ENCODE results near the gene GAA. TPM values are rescaled to one million over a fixed set of nuclear protein-coding genes. Genes with fewer than 3 reads are reported as not detected.

The GAA gene
- total RNA-seq, 1 experiment from 2014 or later: 7.5 TPM

- no peaks in the 10 kb centered on the region for H3K27me3 ChIP-seq (replicated peaks; ENCODE audit: insufficient read depth, low read depth, low read length, poor library complexity)
- no peak for DNase-seq (ENCODE audit: low spot score)
- TF ChIP-seq CTCF (conservative IDR thresholded peaks at IDR 0.05; ENCODE audit: low read depth, low read length) (no peak), EZH2 (IDR thresholded peaks at IDR 0.05; ENCODE audit: borderline replicate concordance, low read depth, low read length, poor library complexity, severe bottlenecking) (no peak)
- H3K9me3 ChIP-seq (ENCODE audit: low read depth, low read length, poor library complexity, severe bottlenecking): no peaks in the 10 kb centered on the region
- intact Hi-C loops (cut with micrococcal nuclease; ENCODE audit: unreplicated experiment): no loop called here
- H3K36me3 ChIP-seq (ENCODE audit: insufficient read depth, low read length, poor library complexity, severe bottlenecking): peaks cover 41% of the 10 kb centered on the region
- CTCF ChIA-PET: interaction anchor here (0.6 to 1.3 kb wide), 2 partner anchors 44 to 269 kb away, joined by 3 read pairs; partner anchors contain the start of gene GAA
- peaks cover 12% of the 10 kb centered on the region for H3K4me1 ChIP-seq (ENCODE audit: insufficient read depth, low read length, poor library complexity, severe bottlenecking)
- POLR2A ChIA-PET (ENCODE audit: low non-redundant PET): interaction anchor here (0.6 to 0.7 kb wide), 2 partner anchors 10 to 29 kb away, joined by 4 read pairs; no protein-coding TSS in a partner anchor
- BruUV-seq (replicated peaks): TSS peak; percentile 61
- H3K27ac ChIP-seq (ENCODE audit: low read depth, low read length, poor library complexity, severe bottlenecking): peak overlapping the region; percentile 92
- H3K4me3 ChIP-seq (ENCODE audit: low read depth, low read length, poor library complexity, severe bottlenecking): peak overlapping the region; percentile 94
Measured at GRCh38 chr17:80145076-80146075, 44.0 kb downstream of the GAA start.

- ChIA-PET CTCF (interaction anchor here (1.3 kb wide), 1 partner anchor 45 kb away, joined by 3 read pairs; the partner anchor contains the start of gene GAA), POLR2A (ENCODE audit: low non-redundant PET) (interaction anchor here (0.6 kb wide), 1 partner anchor 11 kb away, joined by 4 read pairs; no protein-coding TSS in a partner anchor)
- TF ChIP-seq CTCF (conservative IDR thresholded peaks at IDR 0.05; ENCODE audit: low read depth, low read length): no peak
- DNase-seq (ENCODE audit: low spot score): peak; percentile 33
- peak overlapping the region; percentile 94 for H3K4me3 ChIP-seq (ENCODE audit: low read depth, low read length, poor library complexity, severe bottlenecking)
- BruUV-seq (replicated peaks): no TSS peak
- no peaks in the 10 kb centered on the region for H3K9me3 ChIP-seq (ENCODE audit: low read depth, low read length, poor library complexity, severe bottlenecking)
- peaks cover 12% of the 10 kb centered on the region for H3K4me1 ChIP-seq (ENCODE audit: insufficient read depth, low read length, poor library complexity, severe bottlenecking)
- intact Hi-C loops (cut with micrococcal nuclease; ENCODE audit: unreplicated experiment): no loop called here
- H3K36me3 ChIP-seq (ENCODE audit: insufficient read depth, low read length, poor library complexity, severe bottlenecking): peaks cover 31% of the 10 kb centered on the region
- H3K27me3 ChIP-seq (replicated peaks; ENCODE audit: insufficient read depth, low read depth, low read length, poor library complexity): no peaks in the 10 kb centered on the region
- H3K27ac ChIP-seq (ENCODE audit: low read depth, low read length, poor library complexity, severe bottlenecking): peak overlapping the region; percentile 92
Measured at GRCh38 chr17:80146121-80147034, 45.0 kb downstream of the GAA start.

Measured in A673 (cell line).